Measurements from ENCODE around the gene RNF227. TPM values are rescaled to one million over a fixed set of nuclear protein-coding genes. Genes with fewer than 3 reads are reported as not detected.
A peak's percentile ranks its signal among the peaks of the same experiment; 100 is the strongest.

Gene RNF227
- total RNA-seq, 1 experiment from 2014 or later, result 5.7 TPM

- peak; percentile 88 for DNase-seq (ENCODE audit: extremely low read depth, low read depth)
These were observed 26.7 kb downstream of the RNF227 start for GRCh38 chr17:7889166-7889955.

DNA sequence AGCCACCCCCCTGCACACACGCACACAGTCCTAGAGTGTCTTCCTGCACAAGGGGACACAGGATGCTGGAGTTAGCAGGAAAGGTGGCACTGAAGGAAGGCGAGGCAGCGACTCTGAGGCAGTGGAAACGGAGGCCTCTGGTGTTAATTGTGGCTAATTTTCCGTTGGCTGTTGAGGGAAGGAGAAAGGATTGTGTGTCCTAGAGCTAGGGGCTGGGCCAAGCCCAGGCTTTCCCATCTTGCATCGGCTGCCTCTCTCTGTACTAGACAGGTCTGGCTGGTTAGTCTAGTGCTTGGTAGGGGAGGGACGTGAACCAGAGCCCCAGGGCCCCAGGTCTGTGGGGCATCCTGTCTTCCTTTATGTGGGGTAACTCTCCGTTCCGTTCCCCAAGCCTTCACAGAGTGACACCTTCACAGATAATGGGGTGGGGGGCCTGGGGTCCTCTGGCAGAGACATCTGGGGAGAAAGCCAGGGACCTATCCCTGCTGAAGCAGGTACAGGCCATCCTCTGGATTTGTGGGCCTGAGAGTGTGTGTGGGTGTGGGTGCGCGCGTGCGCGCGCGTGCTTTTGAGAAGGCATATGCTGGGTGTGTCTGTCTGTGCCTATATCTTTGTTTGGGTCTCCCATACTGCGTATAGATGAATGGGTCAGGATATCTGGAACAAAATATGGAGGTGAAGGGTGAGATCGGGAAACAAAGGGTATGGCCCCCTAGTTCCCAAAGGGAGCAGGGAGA lies 27.7 kb downstream of the RNF227 start, which contains the start of gene CHD3:
TSS of gene CHD3 (plus strand) at position 606 of the 737 bp plus-strand sequence. CDS start 212 bp downstream, outside the sequence.
- no peak for DNase-seq (ENCODE audit: extremely low read depth, low read depth)

GRCh38 chr17:7887482-7888183 lies 28.5 kb downstream of the RNF227 start:
- peak; percentile 96 for DNase-seq (ENCODE audit: extremely low read depth, low read depth)

DNA sequence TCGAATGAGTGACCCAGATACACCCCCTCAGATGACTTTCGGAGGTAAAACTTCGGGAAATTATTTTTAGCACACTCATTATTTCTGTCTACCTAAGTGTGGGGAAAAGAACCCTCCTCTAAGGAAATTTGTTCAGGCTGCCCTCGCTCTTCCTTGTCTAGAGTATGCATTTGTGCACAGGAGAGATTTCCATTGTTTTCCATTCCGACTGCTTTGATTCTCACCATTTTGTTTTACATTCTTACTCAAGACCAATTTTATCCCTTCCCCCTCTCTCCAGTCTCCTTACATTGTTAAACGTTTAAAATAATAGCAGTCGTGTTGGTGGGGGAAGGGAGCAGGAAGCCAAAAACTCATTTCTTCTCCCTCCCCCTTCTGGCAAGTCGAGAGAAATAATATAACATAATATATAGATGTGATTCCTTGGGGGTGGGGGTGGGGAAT lies 29.0 kb downstream of the RNF227 start:
- DNase-seq (ENCODE audit: extremely low read depth, low read depth), result no peak

DNA sequence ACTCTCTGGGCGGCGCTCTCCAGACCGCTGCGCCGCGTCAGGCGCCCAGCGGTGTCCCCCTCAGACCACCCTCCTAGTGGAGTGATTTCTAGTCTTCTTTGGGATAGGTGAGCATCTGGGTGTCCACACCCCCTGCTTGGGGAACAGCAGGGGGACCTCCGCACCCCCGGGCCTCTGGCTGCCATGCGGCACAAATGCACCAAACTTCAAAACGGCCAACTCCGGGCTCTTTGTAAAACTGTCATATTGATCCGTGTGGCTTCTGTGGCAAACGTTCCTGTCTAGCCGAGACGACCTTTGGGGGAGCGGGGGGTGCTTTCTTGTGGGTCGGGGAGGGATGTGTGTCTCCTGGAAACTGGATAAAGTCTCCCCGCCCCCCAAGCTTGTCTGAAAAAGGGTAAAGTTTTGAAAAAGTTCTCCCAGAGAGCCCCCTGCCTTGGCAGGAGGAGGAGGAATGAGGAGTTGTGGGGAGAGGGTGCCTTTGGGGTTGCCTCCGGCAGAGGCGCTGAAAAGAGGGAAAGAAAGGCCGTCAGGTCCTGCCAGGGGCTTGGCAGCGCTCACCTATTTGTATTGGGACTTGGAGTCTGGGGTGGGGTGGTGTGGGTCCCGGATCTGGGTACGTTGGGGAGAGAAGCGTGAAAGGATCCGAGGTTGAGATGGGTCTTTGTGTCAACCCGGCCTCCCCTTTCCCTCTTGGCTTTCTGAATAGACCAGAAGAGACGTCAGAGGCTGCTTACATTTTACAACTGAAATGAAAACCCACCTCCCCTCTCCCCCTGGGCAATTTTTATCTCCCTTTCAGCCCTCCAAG lies 29.7 kb downstream of the RNF227 start:
- no peak for DNase-seq (ENCODE audit: extremely low read depth, low read depth)

- no peak for DNase-seq (ENCODE audit: extremely low read depth, low read depth)
These were observed 30.5 kb downstream of the RNF227 start for GRCh38 chr17:7885367-7886226.

DNA sequence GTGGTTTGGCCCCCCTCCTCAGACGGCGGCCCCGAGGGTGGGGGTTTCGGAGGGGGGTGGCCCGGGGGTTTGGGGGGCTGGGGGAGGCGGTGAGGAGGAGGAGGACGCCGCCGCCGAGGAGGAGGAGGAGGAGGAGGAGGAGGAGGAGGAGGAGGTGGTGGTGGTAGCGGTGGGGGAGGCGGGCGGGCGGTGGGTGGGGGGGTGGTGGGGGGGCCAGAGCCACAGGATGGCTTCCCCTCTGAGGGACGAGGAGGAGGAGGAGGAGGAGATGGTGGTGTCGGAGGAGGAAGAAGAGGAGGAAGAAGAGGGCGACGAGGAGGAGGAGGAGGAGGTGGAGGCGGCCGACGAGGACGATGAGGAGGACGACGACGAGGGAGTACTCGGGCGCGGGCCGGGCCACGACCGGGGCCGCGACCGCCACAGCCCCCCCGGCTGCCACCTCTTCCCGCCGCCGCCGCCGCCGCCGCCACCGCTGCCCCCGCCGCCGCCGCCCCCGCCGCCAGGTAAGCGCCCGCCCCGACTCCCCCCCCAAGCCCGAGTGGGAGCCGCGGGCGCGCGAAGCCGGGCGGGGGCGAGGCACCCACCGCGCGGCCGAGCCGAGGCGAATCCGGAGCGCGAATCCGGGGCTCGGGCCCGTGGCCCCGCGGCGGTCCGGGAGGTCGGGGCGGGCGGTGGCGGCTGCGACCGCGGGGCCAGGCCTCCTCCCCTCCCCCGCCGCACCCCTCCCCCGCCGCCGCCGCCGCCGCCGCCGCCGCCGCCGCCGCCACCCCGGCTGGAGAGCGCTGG lies 31.3 kb downstream of the RNF227 start:
- no peak for DNase-seq (ENCODE audit: extremely low read depth, low read depth)

GRCh38 chr17:7883781-7884386 lies 32.2 kb downstream of the RNF227 start:
- DNase-seq (ENCODE audit: extremely low read depth, low read depth), result no peak

DNA sequence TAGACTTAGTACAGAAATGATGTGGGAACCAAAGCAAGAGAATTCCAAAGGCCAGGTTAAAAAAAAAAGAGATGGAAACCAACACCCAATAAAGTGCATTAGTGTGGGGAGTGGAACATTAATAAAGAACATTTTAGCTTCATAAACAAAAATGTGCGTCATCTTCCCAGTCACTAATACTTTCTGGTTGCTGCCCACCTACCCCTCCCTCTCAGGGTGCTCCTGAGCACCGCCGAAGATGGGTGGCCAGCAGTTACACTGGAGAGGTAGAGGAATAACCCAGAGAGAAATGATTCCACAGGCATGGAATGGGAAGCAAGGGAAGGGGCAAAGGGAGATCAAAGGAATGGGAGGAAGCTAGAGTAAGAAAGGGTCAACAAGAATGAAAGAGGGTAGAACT lies 33.5 kb downstream of the RNF227 start:
- DNase-seq (ENCODE audit: extremely low read depth, low read depth), result no peak

- DNase-seq (ENCODE audit: extremely low read depth, low read depth), result no peak
These were observed 34.0 kb downstream of the RNF227 start for GRCh38 chr17:7882068-7882467.

DNA sequence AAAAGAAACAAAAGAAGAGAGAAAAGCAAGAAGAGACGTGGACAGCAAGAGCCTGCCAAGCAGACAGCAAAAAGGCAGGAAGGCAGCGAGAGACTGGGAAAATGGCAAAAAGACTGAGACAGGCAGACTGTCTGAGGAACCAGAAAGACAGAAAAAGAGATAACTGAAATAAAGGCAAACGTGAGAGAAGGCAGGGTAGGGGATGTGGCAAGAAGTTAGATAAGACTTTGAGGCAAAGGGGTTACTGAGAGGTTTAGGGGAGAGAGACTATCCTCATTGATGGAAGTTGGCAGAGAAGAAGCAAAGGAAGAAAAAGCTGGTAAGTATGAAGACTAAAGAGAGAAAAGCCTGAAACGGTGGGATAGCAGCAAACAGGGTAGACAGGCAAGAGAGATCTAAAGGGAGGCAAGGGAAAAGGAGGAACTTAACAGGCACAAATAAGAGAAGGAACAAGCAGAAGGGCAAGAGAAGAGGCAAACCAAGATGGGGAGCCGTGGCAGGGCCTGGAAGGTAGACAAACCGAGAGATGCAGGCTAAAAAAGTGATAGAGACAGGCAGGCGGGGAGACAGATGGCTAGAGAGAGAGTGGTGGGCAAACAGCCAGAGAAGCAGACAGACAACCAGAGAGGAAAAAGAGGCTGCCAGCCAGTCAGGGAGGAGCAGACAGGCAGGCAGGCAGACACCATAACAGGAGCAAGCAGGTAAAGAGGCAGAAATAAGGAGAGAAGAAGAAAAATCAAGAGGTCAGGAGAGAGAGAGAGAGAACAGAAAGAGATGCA lies 34.6 kb downstream of the RNF227 start:
- no peak for DNase-seq (ENCODE audit: extremely low read depth, low read depth)

DNA sequence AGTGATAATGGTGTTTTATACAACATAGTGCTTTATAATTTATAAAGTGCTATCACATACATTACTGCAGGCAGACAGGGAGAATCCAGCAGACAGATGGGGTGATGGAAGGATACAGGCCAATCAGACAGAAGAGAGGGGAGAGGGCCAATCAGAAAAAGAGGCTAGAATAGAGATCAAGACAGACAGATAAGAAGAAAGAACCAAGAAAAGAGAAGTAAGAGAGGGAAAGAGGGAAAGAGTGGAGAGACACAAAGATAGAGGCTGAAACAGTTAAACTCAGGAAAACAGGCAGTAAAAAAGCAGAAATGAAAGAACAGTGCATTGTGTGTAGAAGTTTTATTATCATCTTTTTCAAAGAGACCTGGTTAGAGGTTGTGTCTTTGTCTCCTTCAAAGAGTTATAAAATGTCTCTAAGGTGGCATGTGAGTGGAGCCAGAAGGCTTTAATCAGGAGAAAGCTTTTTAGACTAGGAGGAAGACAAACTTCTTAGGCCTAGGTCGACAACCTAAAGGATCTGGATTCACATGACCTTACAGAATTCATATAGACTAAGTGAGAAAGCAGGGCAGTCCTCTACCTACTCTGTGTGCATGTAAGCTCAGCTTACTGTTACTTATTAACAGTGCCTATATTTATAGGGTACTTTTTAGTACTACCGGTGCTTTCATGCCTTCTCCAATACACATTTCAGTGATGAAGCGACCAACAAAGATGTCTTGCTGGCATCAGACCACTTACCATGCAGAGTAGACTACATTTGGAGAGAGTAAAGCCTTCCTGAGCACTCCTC lies 35.8 kb downstream of the RNF227 start:
- DNase-seq (ENCODE audit: extremely low read depth, low read depth), result no peak

DNA sequence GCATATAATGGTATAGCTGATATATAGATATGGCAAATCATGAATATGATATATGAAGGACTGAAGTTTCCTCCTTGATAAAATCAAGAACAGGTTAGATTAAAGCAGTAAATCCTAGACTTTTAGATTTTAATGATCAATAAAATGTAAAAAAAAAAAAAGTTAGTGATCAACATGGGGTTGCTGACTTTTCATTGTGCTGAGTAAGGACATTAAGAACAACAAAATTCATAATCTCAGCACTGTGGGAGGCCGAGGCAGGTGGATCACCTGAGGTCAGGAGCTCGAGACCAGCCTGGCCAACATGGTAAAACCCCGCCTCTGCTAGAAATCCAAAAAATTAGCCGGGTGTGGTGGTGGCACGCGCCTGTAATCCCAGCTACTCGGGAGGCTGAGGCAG lies 37.9 kb downstream of the RNF227 start:
- DNase-seq (ENCODE audit: extremely low read depth, low read depth), result no peak

DNA sequence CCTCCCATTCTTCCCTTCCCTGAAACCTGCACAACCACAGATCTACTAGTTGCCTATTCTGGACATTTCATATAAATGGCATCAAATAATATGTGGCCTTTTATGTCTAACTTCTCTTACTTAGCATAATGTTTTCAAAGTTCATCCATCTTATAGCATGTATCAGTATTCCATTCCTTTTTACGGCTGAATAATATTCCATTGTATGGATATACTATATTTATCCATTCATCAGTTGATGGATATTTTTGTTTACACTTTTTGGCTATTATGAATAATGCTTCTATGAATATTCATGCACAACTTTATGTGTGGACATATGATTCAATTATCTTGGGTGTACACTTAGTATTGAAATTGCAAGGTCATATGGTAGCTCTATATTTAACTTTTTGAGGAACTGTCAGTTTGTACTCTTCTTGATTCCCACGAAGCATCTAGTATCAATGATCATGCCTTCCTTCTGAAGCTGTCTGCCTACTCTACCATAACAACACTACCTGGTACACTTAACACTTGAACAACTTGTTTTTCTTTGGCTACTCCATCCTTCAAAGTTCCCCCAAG lies 40.2 kb downstream of the RNF227 start:
- no peak for DNase-seq (ENCODE audit: extremely low read depth, low read depth)

- DNase-seq (ENCODE audit: extremely low read depth, low read depth), result no peak
These were observed 43.0 kb downstream of the RNF227 start for GRCh38 chr17:7873051-7873450.

- no peak for DNase-seq (ENCODE audit: extremely low read depth, low read depth)
These were observed 48.2 kb downstream of the RNF227 start for GRCh38 chr17:7867881-7868329.
